GM19351 (cell line): ENCODE results near the gene PDE1C.

ENCODE experiments used
- ATAC-seq: cut with Tn5 transposase; IDR thresholded peaks from one replicate; pipeline ENCODE4 v1.9.1; 2021; ENCODE audit warnings: mild to moderate bottlenecking, moderate library complexity; ENCODE audit not compliant: unreplicated experiment

PDE1C gene

DNA sequence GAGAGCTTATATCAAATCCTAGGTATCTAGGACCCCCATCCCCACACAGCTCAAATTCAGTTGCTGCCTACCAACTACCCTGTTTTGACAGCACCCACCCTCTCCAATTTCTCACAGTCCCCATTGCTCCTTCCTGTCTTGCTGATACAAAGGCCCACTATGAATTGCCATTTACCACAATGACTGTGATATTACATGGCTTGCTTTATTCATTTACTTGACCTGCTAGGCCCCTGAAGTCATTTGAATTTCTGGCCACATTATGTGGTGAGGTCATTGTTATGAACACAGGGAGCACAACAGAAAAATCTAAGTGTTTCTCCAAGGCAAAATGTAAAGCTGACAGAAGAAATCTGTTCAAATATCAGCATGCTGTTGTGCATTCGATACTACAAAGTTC, 281.8 kb downstream of the PDE1C start:
- ATAC-seq, result no peak

GRCh38 chr7:31786326-31786725, 283.9 kb downstream of the PDE1C start:
- ATAC-seq, result no peak

DNA sequence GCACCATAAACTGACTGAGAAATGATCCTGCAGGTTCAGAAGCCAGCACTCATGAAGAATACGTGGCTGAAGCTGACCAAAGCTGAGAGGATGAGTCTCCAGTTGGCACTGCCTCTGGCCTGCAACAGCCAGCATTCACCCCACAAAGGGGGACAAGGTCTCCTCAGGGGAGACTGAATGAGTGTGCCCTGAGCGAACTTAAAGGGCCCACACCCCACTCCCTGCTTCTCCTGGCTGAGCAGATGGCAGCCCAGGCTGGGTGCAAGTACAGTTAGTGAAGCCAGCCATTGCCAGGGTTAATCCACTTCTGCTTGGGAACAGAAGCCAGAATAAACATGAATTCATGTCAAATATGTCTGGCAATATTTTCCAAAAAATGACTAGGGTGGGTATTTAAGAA, 285.1 kb downstream of the PDE1C start:
- no peak for ATAC-seq

GRCh38 chr7:31783221-31783620, 287.0 kb downstream of the PDE1C start:
- no peak for ATAC-seq

DNA sequence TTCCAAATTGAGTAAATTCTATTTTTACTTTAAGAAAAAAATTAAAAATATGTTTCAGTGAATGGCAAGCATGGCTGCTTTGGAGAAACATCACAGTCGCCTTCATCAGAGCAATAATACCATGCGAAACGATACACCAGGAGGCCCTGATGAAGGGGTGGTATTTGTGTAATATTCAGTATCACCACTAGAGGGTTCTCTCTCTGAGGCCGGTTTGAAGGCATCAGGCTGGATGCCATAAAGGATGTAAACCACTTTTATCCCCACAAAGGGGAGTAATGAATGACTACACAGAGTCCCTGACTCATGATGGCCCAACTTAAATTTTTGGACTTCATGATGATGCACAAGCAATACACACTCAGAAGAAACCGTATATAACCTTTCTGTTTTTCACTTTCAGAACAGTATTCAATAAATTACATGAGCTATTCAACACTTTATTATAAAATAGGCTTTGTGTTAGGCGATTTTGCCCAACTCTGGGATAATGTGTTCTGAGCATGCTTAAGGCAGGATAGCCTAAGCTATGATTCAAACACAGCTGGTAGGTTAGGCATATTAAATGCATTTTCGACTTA, 287.7 kb downstream of the PDE1C start:
- peak; percentile 95 for ATAC-seq

GRCh38 chr7:31778296-31778695, 291.9 kb downstream of the PDE1C start:
- ATAC-seq, result no peak

DNA sequence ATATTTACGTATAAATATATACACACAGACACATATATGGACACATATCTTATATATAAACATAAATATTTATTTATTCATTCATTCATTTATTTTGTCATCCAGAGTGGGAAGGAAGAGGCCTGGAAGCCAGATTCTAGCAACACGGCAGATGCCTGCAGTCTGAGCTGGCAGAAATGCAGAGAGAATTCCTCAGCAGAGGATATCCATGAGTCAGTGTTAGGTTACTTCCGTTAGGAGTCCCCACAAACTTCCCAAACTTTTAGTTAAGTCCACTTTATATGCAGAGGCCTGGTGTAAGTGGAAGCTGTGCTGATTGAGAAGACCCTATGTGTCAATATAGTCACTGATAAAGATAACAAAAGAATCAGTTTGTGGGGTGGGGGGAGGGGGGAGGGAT, 293.6 kb downstream of the PDE1C start:
- no peak for ATAC-seq

DNA sequence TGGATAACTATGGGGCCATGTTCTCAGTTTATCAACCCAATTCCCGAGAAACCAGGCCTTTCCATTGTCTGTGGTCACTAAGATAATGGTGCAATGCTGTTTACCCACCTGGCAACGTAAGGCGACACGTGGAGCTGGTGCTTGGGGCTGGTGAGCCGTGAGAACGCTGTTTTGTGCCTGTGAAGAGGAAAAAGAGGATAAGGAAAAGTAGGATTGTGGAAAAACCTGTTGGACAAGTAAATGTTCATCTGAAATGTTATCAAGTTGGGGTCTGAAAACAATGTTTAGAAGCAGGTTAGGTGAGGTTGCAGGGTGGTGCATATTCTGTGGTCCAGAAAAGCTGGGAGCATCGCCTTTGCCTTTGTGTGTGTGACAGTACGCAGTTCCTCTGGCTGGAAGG, 294.7 kb downstream of the PDE1C start:
- no peak for ATAC-seq

- ATAC-seq, result no peak
Observed at GRCh38 chr7:31772211-31772610, 298.0 kb downstream of the PDE1C start.

DNA sequence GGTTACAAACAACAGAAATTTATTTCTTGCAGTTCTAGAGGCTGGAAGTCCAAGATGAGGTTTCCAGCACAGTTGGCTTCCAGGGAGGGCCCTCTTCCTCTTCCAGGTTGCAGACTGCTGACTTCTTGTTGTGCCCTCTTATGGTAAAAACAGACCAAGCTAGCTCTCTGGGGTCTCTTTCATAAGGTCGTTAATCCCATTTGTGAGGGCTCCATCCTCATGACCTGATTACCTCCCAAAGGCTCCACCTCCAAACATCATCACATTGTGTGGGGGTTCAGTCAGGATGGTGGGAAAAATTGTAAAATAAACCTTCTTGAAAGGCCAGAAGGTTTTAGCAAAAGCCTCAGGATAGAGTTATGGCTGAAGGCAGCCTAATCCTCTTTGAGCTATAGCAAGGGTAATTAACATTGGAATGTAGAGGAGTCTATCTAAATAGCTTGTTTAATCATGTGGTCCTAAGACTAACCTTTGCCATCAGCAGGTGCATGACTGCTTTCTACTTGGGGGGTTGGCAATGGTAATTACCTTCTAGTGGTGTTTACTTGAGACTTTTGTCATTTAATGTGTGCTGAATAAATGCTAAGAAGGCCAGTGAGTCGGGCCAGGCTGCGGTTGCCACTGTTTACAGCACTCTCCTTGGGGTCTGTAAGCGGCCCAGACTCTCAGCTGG, 302.4 kb downstream of the PDE1C start:
- ATAC-seq, result no peak

DNA sequence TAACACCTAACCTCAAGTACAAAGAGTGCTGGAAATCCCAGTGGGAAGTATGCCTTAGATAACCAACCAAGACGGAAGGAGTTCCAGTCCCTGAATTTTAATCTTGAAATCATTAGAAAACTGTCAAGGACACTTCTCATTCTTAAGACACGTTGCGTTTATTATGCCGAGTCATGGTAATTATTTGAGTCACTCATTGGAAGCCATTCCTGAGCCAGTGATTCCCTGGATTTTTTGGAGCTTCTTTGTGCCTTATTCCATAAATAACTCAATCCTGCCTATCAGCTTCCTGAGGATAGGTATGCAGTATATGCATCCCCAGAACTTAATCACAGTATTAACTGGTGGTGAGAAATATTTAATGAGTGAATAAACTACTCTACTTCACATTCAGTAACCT, 305.7 kb downstream of the PDE1C start:
- ATAC-seq, result no peak

GRCh38 chr7:31763548-31763947, 306.7 kb downstream of the PDE1C start:
- ATAC-seq, result no peak

DNA sequence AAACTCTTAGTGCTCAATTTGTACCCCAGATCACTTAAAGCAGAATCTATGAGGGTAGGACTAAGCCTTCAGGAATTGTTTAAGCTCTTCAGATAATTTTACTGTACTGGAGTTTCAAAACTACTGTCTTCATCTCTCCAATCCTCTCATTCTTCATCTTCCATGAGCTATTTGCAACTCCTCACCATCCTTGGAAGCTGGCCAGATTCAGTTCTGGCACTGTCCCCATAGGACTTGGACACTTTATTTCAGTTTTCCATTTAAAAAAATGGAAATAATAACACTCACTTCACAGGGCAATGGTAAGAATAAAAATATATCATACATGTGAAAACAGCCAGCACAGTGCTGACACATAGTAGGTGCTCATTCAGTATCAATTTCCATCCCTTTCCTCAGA, 308.6 kb downstream of the PDE1C start:
- ATAC-seq, result no peak

GRCh38 chr7:31758755-31759154, 311.5 kb downstream of the PDE1C start:
- ATAC-seq, result no peak

DNA sequence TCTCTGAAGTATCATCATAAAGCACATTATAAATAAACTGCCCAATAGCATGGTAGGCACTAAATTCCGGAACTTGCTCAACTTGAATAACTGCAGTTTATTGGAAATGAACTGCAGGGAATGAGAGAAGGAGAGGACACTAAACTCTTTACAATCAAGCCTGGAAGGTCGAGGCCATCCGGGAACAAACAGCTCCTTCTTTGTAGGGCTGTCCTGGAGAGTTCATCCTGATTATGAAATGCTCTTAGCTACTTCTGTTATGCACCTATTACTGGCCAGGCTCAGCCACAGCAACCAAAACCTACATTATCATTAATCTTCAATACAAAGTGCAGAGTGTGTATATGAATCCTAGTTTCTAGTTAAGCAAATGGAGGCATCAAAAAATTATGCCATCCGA, 318.5 kb downstream of the PDE1C start:
- no peak for ATAC-seq

GRCh38 chr7:31748084-31748483, 322.1 kb downstream of the PDE1C start:
- no peak for ATAC-seq

DNA sequence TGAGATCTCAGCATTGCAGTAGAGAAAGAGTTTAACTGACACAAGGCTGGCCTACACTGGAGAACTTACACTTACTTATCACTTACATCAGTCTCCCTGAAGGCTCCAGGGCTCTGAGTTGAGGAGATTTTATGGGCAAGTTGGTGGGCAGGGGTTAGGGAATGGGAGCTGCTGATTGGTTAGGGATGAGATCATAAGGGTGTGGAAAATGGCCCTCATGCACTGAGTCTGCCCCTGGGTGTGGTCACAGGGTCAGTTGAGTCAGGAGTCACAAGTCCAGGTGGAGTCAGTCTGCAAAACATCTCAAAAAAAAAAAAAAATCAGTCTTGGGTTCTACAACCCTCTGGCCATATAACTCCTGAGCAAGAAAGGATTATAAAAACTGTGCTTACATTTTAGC, 322.7 kb downstream of the PDE1C start:
- no peak for ATAC-seq

DNA sequence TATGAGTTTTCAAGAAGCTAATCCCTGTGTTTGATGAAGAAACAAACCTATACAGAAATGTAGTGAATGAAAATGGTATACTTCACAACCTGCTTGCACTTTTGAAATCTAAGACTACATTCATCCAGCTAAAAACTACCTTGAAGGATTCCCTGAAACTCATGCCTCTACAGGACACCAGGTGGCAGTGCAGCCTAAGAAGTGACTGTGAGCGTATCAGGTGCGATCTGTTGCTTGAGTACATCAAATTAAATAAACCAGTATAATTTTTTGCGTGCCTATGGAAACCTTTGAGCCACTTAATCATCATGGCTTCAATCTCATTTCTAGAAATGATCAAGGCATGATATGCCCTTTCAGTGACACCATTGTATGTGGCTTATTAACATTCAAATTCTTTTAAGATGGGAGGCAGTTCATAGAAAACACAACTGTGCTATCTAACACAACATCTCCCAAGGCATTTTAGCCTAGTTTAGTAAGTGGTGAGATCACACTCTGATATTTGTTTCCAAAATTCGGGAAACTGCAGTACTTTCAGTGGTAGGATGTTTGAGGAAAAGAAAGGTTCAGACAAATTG, 325.8 kb downstream of the PDE1C start:
- peak; percentile 94 for ATAC-seq

GRCh38 chr7:31741852-31742251, 328.4 kb downstream of the PDE1C start:
- no peak for ATAC-seq

- ATAC-seq, result peak; percentile 73
Observed at GRCh38 chr7:31735991-31736982, 333.9 kb downstream of the PDE1C start.

GRCh38 chr7:31734456-31734855, 335.8 kb downstream of the PDE1C start:
- no peak for ATAC-seq
